ENCODE results near the gene ADGRD1. TPM values are rescaled to one million over a fixed set of nuclear protein-coding genes. Genes with fewer than 3 reads are reported as not detected.
"Not testable (repeated sequence)": the region's sequence is repeated elsewhere in the genome, so short reads cannot be mapped to it uniquely, and the experiment has no call there.

ADGRD1 gene
- total RNA-seq (10 to 100 TPM; 13.9 to 15.4 TPM), polyA plus RNA-seq (ENCODE audit: insufficient read length in 2 of 2) (10 to 100 TPM in 1 of 2 donors, 1 to 10 TPM in 1; 9.9 to 11.4 TPM)
- long read RNA-seq, donor 1 = 0 reads
- long read RNA-seq, donor 2 = 0 reads
- long read RNA-seq, donor 3 = 0 reads
- long read RNA-seq, donor 4, partial matches to known transcripts = 8 of 9 reads
- long read RNA-seq, donor 4, other reads (novel, unspliced or antisense) = 0 of 9 reads

GRCh38 chr12:130953771-130954543, at the start of gene ADGRD1:
ADGRD1 (plus strand) TSS chr12:130953907; CDS start chr12:130954466, 559 bp downstream.
- Histone ChIP-seq H3K27ac (ENCODE audit: low read depth, low read length) (peak within 1 kb of the TSS; percentile 69), H3K4me3 (ENCODE audit: low read depth, low read length) (peak within 1 kb of the TSS; percentile 43)
- 45% methylated on average over 18 of the region's 24 CpGs for WGBS (ENCODE audit: insufficient coverage)

GRCh38 chr12:130904064-130904463, 49.6 kb upstream of the ADGRD1 start:
- no peak overlapping the region for H3K27ac ChIP-seq (ENCODE audit: low read depth, low read length)
- WGBS (ENCODE audit: insufficient coverage) = no CpG with 5 or more reads among the region's 2 CpGs
- H3K36me3 ChIP-seq (ENCODE audit: control insufficient read depth, insufficient read depth, low read length) = no peaks in the 10 kb centered on the region
- no peak overlapping the region for H3K4me3 ChIP-seq (ENCODE audit: low read depth, low read length)
- no peaks in the 10 kb centered on the region for H3K9me3 ChIP-seq (ENCODE audit: control insufficient read depth, insufficient read depth, low read length)
- H3K4me1 ChIP-seq (ENCODE audit: control insufficient read depth, insufficient read depth, low read length) = no peaks in the 10 kb centered on the region
- no peak for DNase-seq (ENCODE audit: low read depth in 4 of 6, low spot score in 6 of 6)
- no peaks in the 10 kb centered on the region for H3K27me3 ChIP-seq (ENCODE audit: control insufficient read depth, insufficient read depth, low read length)

More at GRCh38 chr12:130953771-130954543, at the start of gene ADGRD1:
- Histone ChIP-seq H3K9me3 (ENCODE audit: control insufficient read depth, insufficient read depth, low read length) (no peaks in the 10 kb centered on the region), H3K27me3 (ENCODE audit: control insufficient read depth, insufficient read depth, low read length) (peaks cover 16% of the 10 kb centered on the region), H3K36me3 (ENCODE audit: control insufficient read depth, insufficient read depth, low read length) (no peaks in the 10 kb centered on the region), H3K4me1 (ENCODE audit: control insufficient read depth, insufficient read depth, low read length) (peaks cover 4% of the 10 kb centered on the region)
- DNase-seq (ENCODE audit: low read depth in 4 of 6, low spot score in 6 of 6) = peak in 1 of 6 donors; percentile 68

DNA sequence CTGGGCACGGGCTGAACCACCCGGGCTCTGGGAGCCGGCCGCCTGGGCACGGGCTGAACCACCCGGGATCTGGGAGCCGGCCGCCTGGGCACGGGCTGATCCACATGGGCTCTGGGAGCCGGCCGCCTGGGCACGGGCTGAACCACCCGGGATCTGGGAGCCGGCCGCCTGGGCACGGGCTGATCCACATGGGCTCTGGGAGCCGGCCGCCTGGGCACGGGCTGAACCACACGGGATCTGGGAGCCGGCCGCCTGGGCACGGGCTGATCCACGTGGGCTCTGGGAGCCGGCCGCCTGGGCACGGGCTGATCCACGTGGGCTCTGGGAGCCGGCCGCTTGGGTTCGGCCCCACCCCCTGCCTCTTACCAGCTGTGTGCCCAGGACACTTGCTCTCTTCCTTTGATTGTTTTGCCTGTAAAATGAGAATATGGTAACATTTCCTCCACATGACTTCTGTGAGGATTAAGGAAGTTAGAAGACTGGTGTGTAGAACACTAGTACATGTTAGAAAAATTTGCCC, 48.7 kb upstream of the ADGRD1 start:
- WGBS (ENCODE audit: insufficient coverage) = 96% methylated on average over 8 of the region's 31 CpGs
- not testable (repeated sequence) for H3K27me3 ChIP-seq (ENCODE audit: control insufficient read depth, insufficient read depth, low read length); DNase-seq (ENCODE audit: low read depth in 4 of 6, low spot score in 6 of 6); H3K4me3 ChIP-seq (ENCODE audit: low read depth, low read length); H3K36me3 ChIP-seq (ENCODE audit: control insufficient read depth, insufficient read depth, low read length); H3K4me1 ChIP-seq (ENCODE audit: control insufficient read depth, insufficient read depth, low read length); H3K9me3 ChIP-seq (ENCODE audit: control insufficient read depth, insufficient read depth, low read length); H3K27ac ChIP-seq (ENCODE audit: low read depth, low read length)

DNA sequence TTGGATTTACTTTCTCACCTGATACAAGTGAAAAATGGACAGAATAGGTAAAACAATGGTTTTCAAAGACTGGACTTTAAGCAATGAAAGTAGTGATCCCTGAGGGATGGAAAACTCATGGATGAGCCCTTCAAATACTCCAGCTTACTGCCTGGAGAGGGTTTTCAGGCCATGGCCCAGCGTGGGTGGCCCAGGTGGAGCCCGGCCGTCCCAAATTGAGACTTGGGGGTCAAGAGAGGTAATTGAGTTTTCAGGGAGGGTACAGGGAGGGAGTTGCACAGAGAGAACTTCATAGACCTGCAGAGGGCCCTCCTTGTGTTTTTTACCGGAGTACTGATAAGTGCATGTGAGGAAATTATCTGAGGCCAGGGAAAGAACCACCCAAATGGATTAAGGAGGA, 44.6 kb upstream of the ADGRD1 start:
- 89% methylated on average over 4 of the region's 4 CpGs for WGBS (ENCODE audit: insufficient coverage)
- DNase-seq (ENCODE audit: low read depth in 4 of 6, low spot score in 6 of 6) = no peak
- Histone ChIP-seq H3K4me1 (ENCODE audit: control insufficient read depth, insufficient read depth, low read length) (no peaks in the 10 kb centered on the region), H3K27ac (ENCODE audit: low read depth, low read length) (no peak overlapping the region), H3K27me3 (ENCODE audit: control insufficient read depth, insufficient read depth, low read length) (no peaks in the 10 kb centered on the region), H3K4me3 (ENCODE audit: low read depth, low read length) (no peak overlapping the region), H3K9me3 (ENCODE audit: control insufficient read depth, insufficient read depth, low read length) (peaks cover 2% of the 10 kb centered on the region), H3K36me3 (ENCODE audit: control insufficient read depth, insufficient read depth, low read length) (no peaks in the 10 kb centered on the region)

DNA sequence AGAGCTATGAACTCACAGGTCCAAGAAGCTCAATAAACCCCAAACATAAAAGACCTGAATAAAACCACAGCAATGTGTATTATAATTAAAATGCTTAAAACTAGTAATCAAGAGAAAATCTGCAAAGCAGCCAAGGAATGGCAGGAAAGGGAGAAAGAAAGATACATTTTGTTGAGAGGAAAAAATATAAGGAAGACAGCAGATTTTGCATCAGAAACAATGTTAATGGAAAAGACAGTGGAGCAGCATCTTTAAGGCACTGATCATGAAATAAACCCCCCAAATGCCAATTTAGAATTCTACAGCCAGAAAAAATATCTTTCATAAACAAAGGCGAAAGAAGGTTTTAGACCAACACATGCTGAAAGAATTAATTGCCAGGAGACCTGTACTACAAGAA, 42.5 kb upstream of the ADGRD1 start:
- no peak for DNase-seq (ENCODE audit: low read depth in 4 of 6, low spot score in 6 of 6)
- no CpG with 5 or more reads among the region's 1 CpG for WGBS (ENCODE audit: insufficient coverage)

DNA sequence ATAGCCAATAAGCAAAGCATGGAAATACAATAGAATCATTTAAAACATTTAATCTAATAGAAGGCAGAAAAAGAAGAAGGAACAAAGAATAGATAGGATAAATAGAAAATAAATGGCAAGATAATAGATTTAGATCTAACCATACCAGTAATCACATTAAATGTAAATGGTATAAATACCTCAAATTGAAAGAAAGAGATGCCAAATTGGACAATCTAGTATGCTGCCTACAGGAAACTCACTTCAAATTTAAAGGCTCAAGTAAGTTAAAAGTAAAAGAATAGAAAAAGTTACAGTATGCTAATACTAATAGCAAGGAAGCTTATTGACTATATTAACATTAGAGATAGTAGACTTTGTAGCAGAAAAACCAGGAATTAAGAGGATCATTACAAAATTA, 41.8 kb upstream of the ADGRD1 start:
- Histone ChIP-seq H3K4me1 (ENCODE audit: control insufficient read depth, insufficient read depth, low read length) (peaks cover 7% of the 10 kb centered on the region), H3K9me3 (ENCODE audit: control insufficient read depth, insufficient read depth, low read length) (peaks cover 2% of the 10 kb centered on the region), H3K36me3 (ENCODE audit: control insufficient read depth, insufficient read depth, low read length) (no peaks in the 10 kb centered on the region), H3K4me3 (ENCODE audit: low read depth, low read length) (no peak overlapping the region), H3K27ac (ENCODE audit: low read depth, low read length) (no peak overlapping the region), H3K27me3 (ENCODE audit: control insufficient read depth, insufficient read depth, low read length) (no peaks in the 10 kb centered on the region)
- no peak for DNase-seq (ENCODE audit: low read depth in 4 of 6, low spot score in 6 of 6)

More for the DNA sequence above, 42.5 kb upstream of the ADGRD1 start:
- Histone ChIP-seq H3K4me3 (ENCODE audit: low read depth, low read length) (no peak overlapping the region), H3K36me3 (ENCODE audit: control insufficient read depth, insufficient read depth, low read length) (no peaks in the 10 kb centered on the region), H3K27ac (ENCODE audit: low read depth, low read length) (no peak overlapping the region), H3K4me1 (ENCODE audit: control insufficient read depth, insufficient read depth, low read length) (peaks cover 5% of the 10 kb centered on the region), H3K9me3 (ENCODE audit: control insufficient read depth, insufficient read depth, low read length) (peaks cover 2% of the 10 kb centered on the region), H3K27me3 (ENCODE audit: control insufficient read depth, insufficient read depth, low read length) (no peaks in the 10 kb centered on the region)

DNA sequence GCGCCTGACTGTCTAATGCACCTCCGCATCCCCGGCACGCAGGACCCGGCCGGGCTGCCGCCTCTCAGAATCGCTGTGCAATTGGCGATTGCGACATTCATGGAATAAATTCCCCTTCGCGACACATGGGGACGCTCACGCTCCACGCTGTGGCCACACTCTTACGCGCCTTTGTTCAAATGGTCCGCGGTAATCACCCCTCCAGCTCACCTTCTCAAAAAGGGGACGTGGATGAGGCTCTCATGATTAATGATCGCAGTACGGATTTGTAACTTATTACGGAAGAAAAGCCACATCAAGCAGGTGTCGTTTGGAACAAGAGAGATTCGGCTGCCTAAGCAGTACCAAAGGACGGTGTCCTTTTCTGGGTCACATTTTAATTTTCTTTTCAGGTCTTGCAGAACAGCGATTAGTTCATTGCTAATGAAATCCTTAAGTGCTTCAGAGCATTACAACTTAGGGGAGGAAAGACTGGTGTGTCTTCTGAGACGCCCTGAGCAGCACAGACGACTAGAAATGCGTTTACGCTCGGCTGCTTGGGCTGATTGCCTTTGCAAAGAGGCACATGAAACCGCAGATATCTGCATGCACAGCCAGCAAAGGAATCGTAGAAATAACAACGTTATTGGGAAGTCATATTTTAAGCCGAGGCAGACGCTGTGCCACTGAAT, 37.3 kb upstream of the ADGRD1 start:
- DNase-seq (ENCODE audit: low read depth in 4 of 6, low spot score in 6 of 6) = peak; percentile 64 to 97 (median 72)
- H3K36me3 ChIP-seq (ENCODE audit: control insufficient read depth, insufficient read depth, low read length) = no peaks in the 10 kb centered on the region
- H3K4me1 ChIP-seq (ENCODE audit: control insufficient read depth, insufficient read depth, low read length) = peaks cover 17% of the 10 kb centered on the region
- H3K9me3 ChIP-seq (ENCODE audit: control insufficient read depth, insufficient read depth, low read length) = peaks cover 2% of the 10 kb centered on the region
- H3K27ac ChIP-seq (ENCODE audit: low read depth, low read length) = peak overlapping the region; percentile 16
- WGBS (ENCODE audit: insufficient coverage) = 6% methylated on average over 33 of the region's 37 CpGs
- no peaks in the 10 kb centered on the region for H3K27me3 ChIP-seq (ENCODE audit: control insufficient read depth, insufficient read depth, low read length)
- H3K4me3 ChIP-seq (ENCODE audit: low read depth, low read length) = peak overlapping the region; percentile 36

DNA sequence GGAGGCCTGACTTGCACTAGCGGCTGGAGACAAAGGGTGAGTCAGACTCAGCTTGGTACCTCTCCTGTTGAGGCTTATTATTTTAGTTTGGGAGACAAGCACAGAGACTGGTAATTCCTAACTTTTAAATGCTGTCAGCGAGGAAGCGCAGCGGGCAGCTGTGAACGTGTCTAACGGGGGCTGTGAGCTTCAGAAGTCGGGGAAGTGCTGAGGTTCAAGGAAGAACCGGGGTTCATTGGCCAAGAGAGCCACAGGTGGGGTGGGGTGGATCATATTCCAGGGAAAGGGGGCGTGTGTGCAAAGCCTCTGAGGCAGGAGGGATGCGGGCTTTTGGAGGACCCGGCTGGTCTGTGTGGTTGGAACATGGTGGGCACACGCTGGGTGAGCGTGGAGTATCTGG, 36.1 kb upstream of the ADGRD1 start:
- Histone ChIP-seq H3K27ac (ENCODE audit: low read depth, low read length) (no peak overlapping the region), H3K36me3 (ENCODE audit: control insufficient read depth, insufficient read depth, low read length) (no peaks in the 10 kb centered on the region), H3K9me3 (ENCODE audit: control insufficient read depth, insufficient read depth, low read length) (peaks cover 2% of the 10 kb centered on the region), H3K27me3 (ENCODE audit: control insufficient read depth, insufficient read depth, low read length) (no peaks in the 10 kb centered on the region), H3K4me1 (ENCODE audit: control insufficient read depth, insufficient read depth, low read length) (peaks cover 17% of the 10 kb centered on the region), H3K4me3 (ENCODE audit: low read depth, low read length) (no peak overlapping the region)
- 94% methylated on average over 13 of the region's 13 CpGs for WGBS (ENCODE audit: insufficient coverage)
- DNase-seq (ENCODE audit: low read depth in 4 of 6, low spot score in 6 of 6) = no peak

DNA sequence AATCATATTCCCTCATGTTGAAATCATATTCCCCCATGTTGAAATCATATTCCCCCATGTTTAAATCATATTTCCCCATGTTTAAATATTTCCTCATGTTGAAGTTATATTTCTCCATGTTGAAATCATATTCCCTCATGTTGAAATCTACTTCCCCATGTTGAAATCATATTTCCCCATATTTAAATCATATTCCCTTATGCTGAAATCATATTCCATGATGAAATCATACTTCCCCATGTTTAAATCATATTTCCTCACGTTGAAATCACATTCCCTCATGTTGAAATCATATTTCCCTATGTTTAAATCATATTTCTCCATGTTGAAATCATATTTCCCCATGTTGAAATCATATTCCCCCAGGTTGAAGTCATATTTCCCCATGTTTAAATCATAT, 34.6 kb upstream of the ADGRD1 start:
- no peak overlapping the region for H3K4me3 ChIP-seq (ENCODE audit: low read depth, low read length)
- H3K36me3 ChIP-seq (ENCODE audit: control insufficient read depth, insufficient read depth, low read length) = no peaks in the 10 kb centered on the region
- no peaks in the 10 kb centered on the region for H3K27me3 ChIP-seq (ENCODE audit: control insufficient read depth, insufficient read depth, low read length)
- no peak for DNase-seq (ENCODE audit: low read depth in 4 of 6, low spot score in 6 of 6)
- H3K9me3 ChIP-seq (ENCODE audit: control insufficient read depth, insufficient read depth, low read length) = peaks cover 2% of the 10 kb centered on the region
- no peak overlapping the region for H3K27ac ChIP-seq (ENCODE audit: low read depth, low read length)
- H3K4me1 ChIP-seq (ENCODE audit: control insufficient read depth, insufficient read depth, low read length) = peaks cover 21% of the 10 kb centered on the region
- WGBS (ENCODE audit: insufficient coverage) = no CpG with 5 or more reads among the region's 1 CpG
